Muscle of back (tissue), 11 donors: ENCODE data around the gene MRPL23. TPM values are rescaled to one million over a fixed set of nuclear protein-coding genes. Genes with fewer than 3 reads are reported as not detected.

ENCODE experiments used
- DNase-seq, 3 donors: peaks; one replicate each; pipeline versions ENCODE4 v3.0.0 to v3.0.0-alpha.2; 2013
- polyA plus RNA-seq, 10 donors: library from polyadenylated mRNA; unstranded; fragments of 120-200 nt; gene quantifications; one replicate each; pipeline ENCODE4 v1.2.1, GENCODE V29; 2013; ENCODE audit not compliant: insufficient read length in 10 of 10

Gene MRPL23
- polyA plus RNA-seq, 10 donors: 57.6 to 94.8 (median 82.0) TPM

DNA sequence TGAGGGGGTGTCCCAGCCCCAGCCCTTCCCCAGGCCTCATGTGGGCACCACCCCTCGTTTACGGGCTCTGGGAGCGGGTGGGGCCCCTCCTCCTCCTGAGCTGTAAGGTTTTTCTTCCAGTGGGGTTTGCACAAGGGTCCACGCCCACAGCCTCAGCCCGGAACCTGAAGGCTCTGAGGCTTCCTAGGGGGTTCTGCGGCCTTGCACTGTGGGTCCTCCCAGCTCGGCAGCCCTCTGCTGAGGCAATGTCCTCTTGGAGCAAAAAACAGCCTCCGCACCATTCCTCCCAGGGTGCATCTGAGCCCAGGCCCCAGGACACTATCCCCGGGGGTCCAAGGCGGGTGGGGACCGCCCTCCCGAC, 36.4 kb downstream of the MRPL23 start:
- DNase-seq: no peak

DNA sequence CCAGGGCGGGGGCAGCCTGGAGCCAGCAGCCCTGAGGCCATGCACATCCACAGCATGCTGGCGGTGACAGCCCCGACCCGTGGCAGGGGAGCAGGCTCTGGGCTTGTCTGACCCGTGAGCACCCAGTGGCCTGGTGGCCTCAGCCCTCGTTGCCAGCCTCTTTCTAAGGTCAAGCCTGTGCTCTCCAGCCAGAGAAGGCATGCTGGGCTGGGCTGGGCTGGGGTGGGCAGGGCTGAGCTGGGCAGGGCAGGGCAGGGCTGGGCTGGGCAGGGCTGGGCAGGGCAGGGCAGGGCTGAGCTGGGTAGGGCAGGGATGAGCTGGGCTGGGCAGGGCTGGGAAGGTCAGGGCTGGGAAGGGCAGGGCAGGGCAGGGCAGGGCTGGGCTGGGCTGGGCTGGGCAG, 39.9 kb downstream of the MRPL23 start:
- no peak for DNase-seq

DNA sequence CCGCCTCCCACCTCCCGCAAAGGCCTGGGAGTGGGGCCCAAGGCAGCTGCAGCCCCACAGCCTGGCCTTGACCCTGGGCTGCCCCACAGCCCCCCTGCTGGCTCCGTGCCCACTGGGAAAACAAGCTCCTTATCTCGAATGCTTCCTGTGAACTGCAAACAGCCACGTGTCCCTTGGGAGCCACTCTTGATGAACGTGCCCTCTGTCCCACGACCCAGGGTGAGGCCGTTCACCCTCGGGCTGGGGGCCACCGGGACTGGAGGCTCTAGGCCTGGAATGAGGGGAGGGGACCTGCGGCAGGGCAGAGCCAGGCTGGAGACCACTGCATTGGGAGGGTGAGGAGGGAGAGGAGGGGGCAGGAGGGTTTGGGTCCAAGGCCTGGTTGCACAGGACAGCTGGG, 41.0 kb downstream of the MRPL23 start:
- DNase-seq: no peak

DNA sequence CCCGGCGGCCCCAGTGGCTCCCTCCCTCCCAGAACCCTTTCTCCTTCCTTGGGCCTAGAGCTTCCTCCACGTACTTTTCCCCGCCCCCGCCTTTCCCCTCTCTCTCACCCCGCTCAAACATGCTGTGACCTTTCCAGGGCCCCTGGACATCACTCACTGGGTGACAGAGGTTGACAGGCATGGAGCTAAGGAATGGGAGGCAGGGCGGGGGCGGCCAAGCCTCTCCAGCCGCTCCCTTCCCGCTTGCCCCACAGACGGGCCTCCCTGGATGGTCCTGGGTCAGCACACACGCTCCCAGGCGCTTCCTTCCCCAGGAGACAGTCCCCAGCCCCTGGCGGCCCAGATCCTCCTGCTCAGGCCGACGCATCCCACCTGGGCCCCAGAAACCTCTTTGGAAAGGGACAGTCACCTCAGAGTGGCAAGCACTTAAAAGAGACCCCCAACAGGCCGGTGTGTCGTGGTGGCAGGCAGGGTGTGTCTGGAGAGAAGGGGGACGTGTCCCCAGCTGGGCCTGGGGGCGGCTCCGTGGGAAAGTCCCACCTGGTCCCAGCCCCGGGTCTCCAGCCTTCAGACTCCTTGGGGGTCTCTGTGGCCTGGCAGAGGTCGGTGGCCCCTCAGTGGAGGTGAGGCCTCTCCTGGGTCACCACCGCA, 41.7 kb downstream of the MRPL23 start:
- peak in 1 of 3 donors; percentile 37 for DNase-seq

DNA sequence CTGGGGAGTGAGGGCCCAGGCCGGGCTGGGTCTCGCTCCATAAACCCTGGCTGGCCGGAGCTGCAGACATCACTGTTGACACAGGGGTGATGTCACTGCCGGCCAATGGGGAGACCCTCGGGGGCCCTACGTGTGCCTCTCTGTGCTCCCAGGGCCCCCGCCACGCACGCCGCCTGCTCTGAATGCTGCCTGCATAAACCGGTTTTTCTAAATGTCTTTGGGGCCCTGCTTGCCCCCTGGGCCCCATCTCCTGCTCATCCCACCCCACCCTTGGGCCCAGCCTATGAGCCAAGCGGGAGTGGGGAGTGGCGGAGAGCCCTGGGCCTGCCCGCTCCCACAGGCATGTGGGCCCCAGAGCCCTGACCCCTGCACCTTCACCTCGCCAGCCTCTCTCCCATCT, 42.8 kb downstream of the MRPL23 start:
- no peak for DNase-seq

DNA sequence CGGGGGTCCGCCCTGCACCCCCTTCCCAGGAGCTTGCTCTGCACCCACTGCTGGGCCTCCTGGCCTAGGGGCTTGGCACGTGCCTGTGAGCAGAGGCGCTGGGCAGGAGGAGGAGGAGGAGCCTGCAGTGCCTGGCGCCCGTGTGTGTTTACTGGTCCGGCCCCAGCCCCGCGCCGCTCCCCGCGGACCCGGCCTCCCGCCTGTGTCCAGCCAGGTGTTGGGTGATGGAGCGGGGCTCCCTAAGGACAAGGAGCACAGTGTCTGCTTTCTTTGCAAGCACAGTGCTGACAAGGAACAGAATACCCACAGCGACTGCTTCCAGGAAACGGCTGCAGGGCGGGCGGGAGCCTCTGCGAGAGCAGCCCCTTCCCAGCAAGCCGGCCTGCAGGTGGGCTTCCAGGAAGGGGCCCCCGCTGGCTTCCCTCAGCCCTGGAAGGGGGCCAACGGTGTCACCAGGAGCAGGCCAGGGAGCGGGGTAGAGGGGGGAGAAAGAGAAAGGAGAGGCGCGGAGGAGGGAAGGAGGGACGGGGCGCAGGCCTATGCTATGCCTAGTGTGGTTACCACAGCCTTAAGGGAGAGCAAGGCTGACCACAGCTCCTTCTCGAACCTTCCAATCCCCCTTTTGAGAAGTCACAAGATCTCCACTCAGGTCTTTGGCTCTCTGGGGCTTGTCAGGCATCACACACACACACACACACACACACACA, 43.9 kb downstream of the MRPL23 start:
- no peak for DNase-seq

DNA sequence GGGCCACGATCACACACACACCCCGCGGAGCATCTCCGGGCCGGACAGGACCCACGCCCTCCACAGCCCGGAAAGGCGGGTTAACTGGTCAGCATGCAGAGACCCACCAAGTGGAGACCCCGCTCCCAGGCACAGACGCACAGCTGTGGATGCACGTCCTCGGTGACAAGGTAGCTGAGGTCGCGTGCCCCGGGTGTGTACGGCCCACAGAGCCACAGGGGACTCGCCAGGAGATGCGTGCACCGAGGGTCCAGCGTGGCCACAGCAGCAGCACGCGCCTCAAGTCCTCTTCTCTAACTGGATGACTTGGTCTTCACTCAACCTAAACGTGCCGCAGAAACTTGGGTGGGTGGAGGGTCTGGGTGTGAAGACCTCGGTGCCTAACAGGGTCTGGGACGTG, 45.0 kb downstream of the MRPL23 start:
- peak in 1 of 3 donors; percentile 11 for DNase-seq

DNA sequence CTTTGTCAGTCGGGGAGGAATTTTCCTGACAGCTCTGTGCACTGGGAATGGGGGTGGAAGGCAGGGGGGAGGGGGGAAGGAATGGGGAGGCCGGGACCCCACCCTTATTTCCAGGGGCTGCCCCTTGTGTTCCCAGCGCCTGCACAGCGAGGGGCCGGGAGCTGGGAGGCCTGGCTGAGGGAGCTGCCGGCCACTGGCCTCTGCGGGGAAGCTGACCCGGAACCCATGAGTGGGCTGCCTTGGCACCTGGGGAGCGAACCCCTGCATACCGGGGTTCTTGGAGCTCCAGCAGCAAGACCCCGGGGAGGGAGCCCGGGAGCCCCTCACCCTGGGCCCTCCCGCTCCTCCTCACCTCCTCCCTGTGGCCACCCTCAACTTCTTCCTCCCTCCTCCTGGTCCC, 47.0 kb downstream of the MRPL23 start:
- no peak for DNase-seq

DNA sequence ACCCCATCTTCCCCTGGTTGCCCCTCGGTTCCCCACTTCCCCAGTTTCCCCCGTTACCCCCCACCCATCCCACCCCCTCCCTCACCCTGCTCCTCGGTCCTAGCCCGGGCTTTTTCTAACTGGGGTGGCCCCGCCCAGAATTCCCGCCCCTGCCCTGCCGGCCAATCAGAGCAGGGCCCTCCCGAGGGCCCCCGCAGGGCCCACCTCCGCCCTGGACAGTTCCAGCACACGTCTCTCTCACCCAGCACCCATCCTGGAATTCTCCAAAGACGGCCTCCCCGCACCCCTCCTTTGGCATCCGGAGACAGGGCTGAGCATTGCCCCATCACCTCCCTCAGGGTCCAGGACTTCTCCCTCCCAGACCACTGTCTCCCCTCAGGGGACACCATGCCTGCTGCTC, 50.6 kb downstream of the MRPL23 start, which contains the start of gene H19:
TSS of gene H19 (minus strand) at position 88 of the 400 bp plus-strand sequence.
- DNase-seq: no peak

DNA sequence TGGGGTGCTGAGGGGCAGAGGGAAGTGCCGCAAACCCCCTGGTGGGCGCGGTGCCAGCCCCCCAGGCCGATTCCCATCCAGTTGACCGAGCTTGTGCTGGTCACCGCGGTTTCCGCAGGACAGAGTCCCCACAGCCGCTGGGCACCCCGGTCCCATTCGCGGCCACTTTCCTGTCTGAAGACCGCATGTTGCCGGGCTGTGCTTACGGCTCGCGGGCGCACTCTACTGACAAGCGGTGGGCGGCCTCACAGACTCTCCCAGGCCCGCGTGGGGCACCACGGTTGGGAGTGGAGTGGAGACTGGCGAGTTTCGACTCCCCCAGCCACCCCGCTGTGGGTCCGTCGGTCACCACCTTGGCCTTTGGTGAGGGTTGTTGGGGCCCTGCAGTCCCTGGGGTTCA, 51.2 kb downstream of the MRPL23 start:
- DNase-seq: no peak

DNA sequence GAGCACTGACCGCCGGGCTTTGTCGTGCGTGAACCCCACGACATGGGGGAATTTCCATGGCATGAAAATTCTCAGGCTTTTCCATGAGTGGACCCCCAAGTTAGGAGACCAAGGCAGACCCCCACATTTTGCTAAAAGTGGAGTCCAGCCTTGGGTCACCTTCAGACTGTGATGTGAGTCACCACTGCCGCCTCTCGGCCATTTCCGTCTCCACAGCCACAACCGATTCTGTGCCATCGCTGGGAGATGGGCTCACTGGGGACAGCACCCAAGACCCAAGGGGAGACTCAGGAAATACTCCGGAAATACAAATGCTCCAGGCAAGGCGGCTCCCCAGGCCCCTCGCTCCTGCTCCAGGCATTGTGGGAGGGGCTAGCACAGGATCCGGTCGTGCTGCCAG, 51.7 kb downstream of the MRPL23 start:
- DNase-seq: no peak

DNA sequence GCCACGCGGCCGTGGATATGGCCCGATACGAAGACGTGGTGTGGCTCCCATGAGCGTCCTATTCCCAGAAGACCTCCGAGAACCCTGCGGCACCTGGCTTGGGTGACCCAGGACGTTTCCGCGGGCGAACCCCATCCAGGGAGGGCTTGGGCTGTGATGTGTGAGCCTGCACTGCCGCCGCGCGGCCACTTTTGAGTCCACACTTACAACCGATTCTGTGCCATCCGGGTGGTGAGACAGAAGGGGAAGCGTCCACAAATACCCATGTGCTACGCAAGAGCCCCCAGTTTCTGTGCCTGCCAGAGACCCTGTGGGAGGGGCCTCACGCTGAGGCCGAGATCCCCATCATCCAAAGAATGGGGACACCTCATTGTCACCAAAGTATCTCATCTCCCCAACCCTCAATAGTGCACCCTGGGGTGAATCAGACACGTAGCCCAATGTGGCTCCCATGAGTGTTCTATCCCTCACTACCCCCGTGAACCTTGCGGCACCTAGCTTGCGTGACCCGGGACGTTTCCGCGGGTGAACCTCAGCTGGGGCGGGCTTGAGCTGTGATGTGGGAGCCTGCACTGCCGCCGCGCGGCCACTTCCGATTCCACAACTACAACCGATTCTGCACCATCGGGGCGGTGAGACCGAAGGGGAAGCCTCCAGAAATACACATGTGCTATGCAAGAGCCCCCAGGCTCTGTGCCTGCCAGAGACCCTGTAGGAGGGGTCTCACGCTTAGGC, 55.1 kb downstream of the MRPL23 start:
- no peak for DNase-seq

DNA sequence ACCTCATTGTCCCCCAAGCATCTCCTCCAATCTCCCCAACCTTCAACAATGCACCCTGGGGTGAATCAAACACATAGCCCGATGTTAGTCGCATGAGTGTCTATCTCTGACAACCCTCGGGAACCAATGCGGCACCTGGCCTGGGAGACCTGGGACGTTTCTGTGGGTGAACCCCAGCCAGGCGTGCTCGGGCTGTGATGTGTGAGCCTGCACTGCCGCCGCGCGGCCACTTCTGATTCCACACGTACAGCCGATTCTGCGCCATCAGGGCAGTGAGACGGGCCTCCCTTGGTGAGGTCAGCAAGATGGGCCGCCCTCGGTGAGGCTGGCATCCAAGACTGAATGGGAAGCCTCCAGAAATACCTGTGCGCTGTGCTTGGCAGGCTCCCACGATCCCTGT, 55.7 kb downstream of the MRPL23 start:
- DNase-seq: no peak

DNA sequence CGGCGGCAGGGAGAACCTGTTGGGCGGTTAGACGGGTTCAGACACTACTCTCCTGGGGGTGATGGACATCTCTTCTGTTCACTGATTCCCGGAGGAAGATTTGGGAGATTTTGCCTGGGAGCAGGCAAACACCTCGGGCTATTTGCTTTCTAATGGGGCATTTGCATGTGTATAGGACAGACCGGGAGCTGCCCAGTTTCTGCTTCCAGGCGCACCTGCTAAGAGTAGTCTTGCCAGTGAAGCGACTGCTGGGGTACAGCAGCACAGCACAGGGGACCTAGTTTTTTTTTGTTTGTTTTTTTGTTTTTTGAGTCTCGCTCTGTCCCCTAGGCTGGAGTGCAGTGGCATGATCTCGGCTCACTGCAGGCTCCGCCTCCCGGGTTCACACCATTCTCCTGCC, 57.3 kb downstream of the MRPL23 start:
- DNase-seq: no peak

Other genes with a start within 250 kb of the MRPL23 start
- gene IFITM10, start 196.7 kb upstream of the MRPL23 start, polyA plus RNA-seq: under 1 TPM; 0.09 to 0.97 (median 0.21) TPM
- gene CTSD, start 183.4 kb upstream of the MRPL23 start, polyA plus RNA-seq: 100 to 1,000 TPM in 3 of 10 donors, 10 to 100 TPM in 7; 72.0 to 110 (median 89.6) TPM
- gene SYT8, start 112.3 kb upstream of the MRPL23 start, polyA plus RNA-seq: 1 to 10 TPM in 3 of 10 donors, under 1 TPM in 7; 0.26 to 2.8 (median 0.58) TPM
- gene TNNI2, start 108.4 kb upstream of the MRPL23 start, polyA plus RNA-seq: 1,000 to 10,000 TPM; 1,680 to 3,659 (median 2,733) TPM
- 10 to 100 TPM; 25.7 to 81.2 (median 44.8) TPM for gene LSP1, start 94.2 kb upstream of the MRPL23 start, polyA plus RNA-seq
- 1 to 10 TPM in 9 of 10 donors, under 1 TPM in 1; 0.98 to 7.7 (median 3.3) TPM for gene PRR33, start 55.4 kb upstream of the MRPL23 start, polyA plus RNA-seq
- gene TNNT3, start 27.6 kb upstream of the MRPL23 start, polyA plus RNA-seq: 1,000 to 10,000 TPM; 2,439 to 8,197 (median 6,821) TPM
- gene H19, start 50.5 kb downstream of the MRPL23 start, polyA plus RNA-seq: over 10,000 TPM in 8 of 10 donors, 1,000 to 10,000 TPM in 2; 9,155 to 14,072 (median 11,013) TPM
- gene IGF2, start 192.1 kb downstream of the MRPL23 start, polyA plus RNA-seq: 1,000 to 10,000 TPM; 3,184 to 5,148 (median 3,915) TPM
- not detected for gene INS, start 213.9 kb downstream of the MRPL23 start, polyA plus RNA-seq
- gene TH, start 224.5 kb downstream of the MRPL23 start, polyA plus RNA-seq: 1 to 10 TPM in 1 of 10 donors, under 1 TPM in 9; 0.21 to 1.2 (median 0.65) TPM